WTC11 (cell line): ENCODE measurements around the gene SLC36A1. TPM values are rescaled to one million over a fixed set of nuclear protein-coding genes. Genes with fewer than 3 reads are reported as not detected.

ENCODE experiments used
- ARID4B ChIP-seq: sonication (generic); formaldehyde crosslinking; IDR thresholded peaks from 2 replicates; pipeline ENCODE4 v1.8.0; 2023; ENCODE audit warnings: missing genetic modification reagents, mild to moderate bottlenecking, borderline replicate concordance
- ZSCAN18 ChIP-seq: fragments of 250-450 bp; sonication (Bioruptor Pico); IDR thresholded peaks from 2 replicates; pipeline ENCODE4 v2.1.2; 2022; ENCODE audit warnings: mild to moderate bottlenecking, moderate library complexity
- microRNA-seq: library from miRNA; unstranded; fragments of <30 nt; microRNA quantifications from one replicate; pipeline ENCODE4 v1.2.0, GENCODE V29; 2022; ENCODE audit warnings: borderline number of aligned reads
- total RNA-seq: library from RNA; stranded (reverse); gene quantifications from 3 replicates; pipeline ENCODE4 v1.2.3, GENCODE V29; 2021

The SLC36A1 gene
- total RNA-seq, 1 experiment from 2014 or later = 12.2 TPM

- TF ChIP-seq ZSCAN18 (CRISPR knock-in tag) = no peak
- no peak for TF ChIP-seq ARID4B (CRISPR knock-in tag)
Measured at GRCh38 chr5:151541571-151541970, 94.2 kb downstream of the SLC36A1 start (continued).

Small RNA genes within 50 kb of the gene (microRNA-seq; reads per million reads assigned to microRNA genes)
- gene MIR6499 = not detected

Other genes with a start within 250 kb of the SLC36A1 start
- 8.2 to 12.4 TPM (median 8.6 TPM) in 3 replicates for gene CCDC69, start 223.5 kb upstream of the SLC36A1 start, total RNA-seq
- gene GM2A, start 194.4 kb upstream of the SLC36A1 start, total RNA-seq = 33.1 to 36.2 TPM (median 33.2 TPM) in 3 replicates
- not detected in 3 replicates for gene SLC36A3, start 143.8 kb upstream of the SLC36A1 start, total RNA-seq
- gene SLC36A2, start 100.0 kb upstream of the SLC36A1 start, total RNA-seq = not detected in 3 replicates
- gene FAT2, start 143.7 kb downstream of the SLC36A1 start, total RNA-seq = 0.14 to 0.26 TPM (median 0.16 TPM) in 3 replicates
- 357 to 418 TPM (median 358 TPM) in 3 replicates for gene SPARC, start 239.3 kb downstream of the SLC36A1 start, total RNA-seq